ENCODE data around the gene TSPAN13.

TSPAN13 gene

DNA sequence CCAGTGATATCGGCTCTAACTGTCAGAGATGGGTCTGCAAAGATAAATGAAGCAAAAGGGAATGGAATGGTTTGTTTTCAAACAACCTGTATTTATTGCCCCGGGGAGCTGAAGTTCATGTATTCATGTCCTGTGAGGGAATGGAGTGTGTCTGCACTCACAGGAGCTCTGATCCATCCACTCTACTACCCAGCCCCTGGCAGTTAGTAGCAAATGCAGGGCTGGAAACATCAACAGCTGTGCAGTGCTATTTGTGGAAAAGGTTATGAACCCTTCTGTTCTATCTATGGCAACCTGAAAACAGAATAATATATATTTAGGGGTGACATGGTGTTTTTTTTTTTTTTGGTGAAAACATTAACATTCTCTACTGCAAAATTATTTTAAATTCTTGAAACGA, 41.4 kb downstream of the TSPAN13 start:
- H3K27me3 ChIP-seq, result no peaks in the 10 kb centered on the region
- H3K36me3 ChIP-seq, result no peaks in the 10 kb centered on the region
- no peaks in the 10 kb centered on the region for H3K9me3 ChIP-seq
- intact Hi-C loops (cut with DNase I; ENCODE audit: low total_unique reads), result no loop called here
- no peak overlapping the region for H3K4me3 ChIP-seq
- no peak overlapping the region for H3K27ac ChIP-seq
- TF ChIP-seq, protein P1, sequence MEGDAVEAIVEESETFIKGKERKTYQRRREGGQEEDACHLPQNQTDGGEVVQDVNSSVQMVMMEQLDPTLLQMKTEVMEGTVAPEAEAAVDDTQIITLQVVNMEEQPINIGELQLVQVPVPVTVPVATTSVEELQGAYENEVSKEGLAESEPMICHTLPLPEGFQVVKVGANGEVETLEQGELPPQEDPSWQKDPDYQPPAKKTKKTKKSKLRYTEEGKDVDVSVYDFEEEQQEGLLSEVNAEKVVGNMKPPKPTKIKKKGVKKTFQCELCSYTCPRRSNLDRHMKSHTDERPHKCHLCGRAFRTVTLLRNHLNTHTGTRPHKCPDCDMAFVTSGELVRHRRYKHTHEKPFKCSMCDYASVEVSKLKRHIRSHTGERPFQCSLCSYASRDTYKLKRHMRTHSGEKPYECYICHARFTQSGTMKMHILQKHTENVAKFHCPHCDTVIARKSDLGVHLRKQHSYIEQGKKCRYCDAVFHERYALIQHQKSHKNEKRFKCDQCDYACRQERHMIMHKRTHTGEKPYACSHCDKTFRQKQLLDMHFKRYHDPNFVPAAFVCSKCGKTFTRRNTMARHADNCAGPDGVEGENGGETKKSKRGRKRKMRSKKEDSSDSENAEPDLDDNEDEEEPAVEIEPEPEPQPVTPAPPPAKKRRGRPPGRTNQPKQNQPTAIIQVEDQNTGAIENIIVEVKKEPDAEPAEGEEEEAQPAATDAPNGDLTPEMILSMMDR (IDR thresholded peaks at IDR 0.05), result no peak
- no peak for DNase-seq
- H3K4me1 ChIP-seq, result no peaks in the 10 kb centered on the region

DNA sequence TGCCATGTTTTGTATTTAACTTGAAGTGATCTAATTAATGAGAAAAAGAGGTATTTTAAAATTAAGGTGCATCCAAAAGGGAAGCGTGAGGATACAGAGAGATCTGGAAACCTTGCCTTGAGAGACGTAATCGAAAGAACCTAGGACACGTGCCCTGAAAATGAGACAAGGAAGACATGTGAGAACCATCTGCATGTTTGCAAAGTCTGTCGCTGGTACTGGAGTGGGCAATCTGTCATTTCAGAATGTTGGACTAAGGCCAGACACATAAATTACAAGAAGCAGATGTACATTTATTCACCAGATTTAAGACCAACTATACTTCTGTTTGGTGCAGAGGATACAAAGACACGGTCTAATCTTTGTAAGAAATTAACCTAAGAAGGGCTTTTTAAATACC, 42.1 kb downstream of the TSPAN13 start:
- H3K36me3 ChIP-seq, result no peaks in the 10 kb centered on the region
- intact Hi-C loops (cut with DNase I; ENCODE audit: low total_unique reads), result no loop called here

DNA sequence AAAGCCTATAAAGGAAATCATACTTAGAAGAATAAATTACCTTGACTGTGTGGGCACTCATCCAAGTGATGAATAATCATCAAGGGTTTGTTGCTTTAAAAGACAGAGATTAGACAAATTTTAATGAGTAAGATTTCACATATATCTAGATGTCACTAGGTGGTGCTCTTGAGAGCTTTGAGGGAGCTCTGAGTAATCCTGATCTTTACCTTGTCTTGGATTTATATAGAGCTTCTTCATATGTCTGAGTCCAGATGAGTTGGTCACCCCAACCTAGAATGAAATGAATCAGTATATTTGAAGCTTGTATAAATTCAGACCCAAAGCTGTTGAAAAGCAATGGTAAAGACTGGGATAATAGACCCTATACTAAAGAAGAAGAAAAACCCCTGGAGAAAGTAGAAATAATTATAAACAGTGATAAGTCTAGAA, 47.6 kb downstream of the TSPAN13 start:
- no peaks in the 10 kb centered on the region for H3K4me1 ChIP-seq
- no peak overlapping the region for H3K4me3 ChIP-seq
- intact Hi-C loops (cut with DNase I; ENCODE audit: low total_unique reads), result no loop called here
- no peaks in the 10 kb centered on the region for H3K27me3 ChIP-seq
- no peaks in the 10 kb centered on the region for H3K36me3 ChIP-seq
- no peak overlapping the region for H3K27ac ChIP-seq
- no peak for DNase-seq
- H3K9me3 ChIP-seq, result no peaks in the 10 kb centered on the region
- TF ChIP-seq, protein P1 (IDR thresholded peaks at IDR 0.05), result peak in 1 of 2 experiments; percentile 37

More for the DNA sequence above, 42.1 kb downstream of the TSPAN13 start:
- DNase-seq, result no peak
- Histone ChIP-seq H3K27me3 (no peaks in the 10 kb centered on the region), H3K27ac (no peak overlapping the region), H3K4me1 (no peaks in the 10 kb centered on the region), H3K4me3 (no peak overlapping the region), H3K9me3 (no peaks in the 10 kb centered on the region)
- TF ChIP-seq, protein P1 (IDR thresholded peaks at IDR 0.05), result no peak

DNA sequence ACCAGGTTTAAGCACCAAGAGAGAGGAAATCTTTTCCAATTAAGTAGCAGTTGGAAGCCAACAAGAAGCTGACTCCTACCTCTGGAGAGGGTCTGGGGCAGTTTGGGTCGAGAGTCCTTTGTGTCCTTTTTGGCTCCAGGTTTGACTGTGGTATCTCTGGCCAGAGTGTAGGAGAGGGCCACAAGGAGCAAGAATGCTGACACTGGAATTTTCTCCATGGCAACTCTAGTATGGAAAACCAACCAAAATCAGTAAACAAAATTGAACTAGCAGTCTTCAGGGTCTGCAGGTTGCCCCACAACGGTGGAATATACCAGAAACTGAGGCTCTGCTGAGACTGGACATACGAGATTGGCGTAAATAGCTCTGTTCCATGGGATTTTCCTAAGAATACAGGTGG, 48.0 kb downstream of the TSPAN13 start:
- Histone ChIP-seq H3K9me3 (no peaks in the 10 kb centered on the region), H3K4me1 (no peaks in the 10 kb centered on the region), H3K27me3 (no peaks in the 10 kb centered on the region), H3K36me3 (no peaks in the 10 kb centered on the region), H3K4me3 (no peak overlapping the region), H3K27ac (no peak overlapping the region)
- no peak for DNase-seq
- TF ChIP-seq, protein P1 (IDR thresholded peaks at IDR 0.05), result no peak
- intact Hi-C loops (cut with DNase I; ENCODE audit: low total_unique reads), result no loop called here

DNA sequence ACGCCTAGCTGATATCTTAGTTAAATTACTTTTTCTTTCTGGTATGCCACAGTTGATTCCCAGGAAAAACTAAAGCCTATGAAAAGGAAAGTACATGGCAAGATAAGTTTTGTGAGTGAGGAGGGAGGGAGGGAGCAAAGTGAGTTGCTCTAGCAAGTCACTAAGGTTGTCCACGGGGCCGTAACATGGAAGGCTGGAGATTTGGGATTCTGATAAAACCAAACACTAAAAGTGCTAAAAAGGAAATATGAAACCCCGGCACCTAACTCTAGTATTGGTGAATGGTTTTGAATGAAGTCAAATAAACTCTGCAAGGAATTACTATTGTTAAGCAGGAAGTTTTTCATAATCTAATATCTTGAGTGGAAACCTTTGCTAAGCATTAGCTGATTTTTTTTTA, 49.6 kb downstream of the TSPAN13 start:
- DNase-seq, result no peak
- Histone ChIP-seq H3K36me3 (no peaks in the 10 kb centered on the region), H3K9me3 (no peaks in the 10 kb centered on the region), H3K27me3 (no peaks in the 10 kb centered on the region), H3K4me3 (no peak overlapping the region), H3K4me1 (no peaks in the 10 kb centered on the region), H3K27ac (no peak overlapping the region)
- TF ChIP-seq, protein P1 (IDR thresholded peaks at IDR 0.05), result no peak
- intact Hi-C loops (cut with DNase I; ENCODE audit: low total_unique reads), result no loop called here

All from tibial artery (tissue), 4 donors.